Measurements from ENCODE around the gene TJAP1. TPM values are rescaled to one million over a fixed set of nuclear protein-coding genes. Genes with fewer than 3 reads are reported as not detected.
"Not testable (repeated sequence)": the region's sequence is repeated elsewhere in the genome, so short reads cannot be mapped to it uniquely, and the experiment has no call there.

TJAP1 gene
- total RNA-seq, 1 donor from 2014 or later: 6.6 TPM

- Histone ChIP-seq H3K36me3 (ENCODE audit: control insufficient read depth, insufficient read depth, low read length) (no peaks in the 10 kb centered on the region), H3K4me3 (ENCODE audit: low read depth, low read length) (no peak overlapping the region), H3K27me3 (ENCODE audit: control insufficient read depth, insufficient read depth, low read length) (no peaks in the 10 kb centered on the region)
- DNase-seq (ENCODE audit: low read depth): no peak
- no peak for FAIRE-seq
- TF ChIP-seq, protein P1, sequence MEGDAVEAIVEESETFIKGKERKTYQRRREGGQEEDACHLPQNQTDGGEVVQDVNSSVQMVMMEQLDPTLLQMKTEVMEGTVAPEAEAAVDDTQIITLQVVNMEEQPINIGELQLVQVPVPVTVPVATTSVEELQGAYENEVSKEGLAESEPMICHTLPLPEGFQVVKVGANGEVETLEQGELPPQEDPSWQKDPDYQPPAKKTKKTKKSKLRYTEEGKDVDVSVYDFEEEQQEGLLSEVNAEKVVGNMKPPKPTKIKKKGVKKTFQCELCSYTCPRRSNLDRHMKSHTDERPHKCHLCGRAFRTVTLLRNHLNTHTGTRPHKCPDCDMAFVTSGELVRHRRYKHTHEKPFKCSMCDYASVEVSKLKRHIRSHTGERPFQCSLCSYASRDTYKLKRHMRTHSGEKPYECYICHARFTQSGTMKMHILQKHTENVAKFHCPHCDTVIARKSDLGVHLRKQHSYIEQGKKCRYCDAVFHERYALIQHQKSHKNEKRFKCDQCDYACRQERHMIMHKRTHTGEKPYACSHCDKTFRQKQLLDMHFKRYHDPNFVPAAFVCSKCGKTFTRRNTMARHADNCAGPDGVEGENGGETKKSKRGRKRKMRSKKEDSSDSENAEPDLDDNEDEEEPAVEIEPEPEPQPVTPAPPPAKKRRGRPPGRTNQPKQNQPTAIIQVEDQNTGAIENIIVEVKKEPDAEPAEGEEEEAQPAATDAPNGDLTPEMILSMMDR (IDR thresholded peaks at IDR 0.05; ENCODE audit: insufficient read depth, low read length, severe bottlenecking): no peak
Measured at GRCh38 chr6:43461936-43462335, 15.4 kb upstream of the TJAP1 start.

- DNase-seq (ENCODE audit: low read depth): no peak
- FAIRE-seq: no peak
- no peaks in the 10 kb centered on the region for H3K36me3 ChIP-seq (ENCODE audit: control insufficient read depth, insufficient read depth, low read length)
- TF ChIP-seq, protein P1 (IDR thresholded peaks at IDR 0.05; ENCODE audit: insufficient read depth, low read length, severe bottlenecking): no peak
- H3K4me3 ChIP-seq (ENCODE audit: low read depth, low read length): no peak overlapping the region
- no peaks in the 10 kb centered on the region for H3K27me3 ChIP-seq (ENCODE audit: control insufficient read depth, insufficient read depth, low read length)
Measured at GRCh38 chr6:43464337-43464736, 13.0 kb upstream of the TJAP1 start.

- FAIRE-seq: no peak
Measured at GRCh38 chr6:43465948-43466347, 11.4 kb upstream of the TJAP1 start.

GRCh38 chr6:43467265-43467664 lies 10.1 kb upstream of the TJAP1 start:
- not testable (repeated sequence) for H3K27me3 ChIP-seq (ENCODE audit: control insufficient read depth, insufficient read depth, low read length); H3K4me3 ChIP-seq (ENCODE audit: low read depth, low read length); DNase-seq (ENCODE audit: low read depth); H3K36me3 ChIP-seq (ENCODE audit: control insufficient read depth, insufficient read depth, low read length); FAIRE-seq

More at GRCh38 chr6:43465948-43466347, 11.4 kb upstream of the TJAP1 start:
- TF ChIP-seq, protein P1 (IDR thresholded peaks at IDR 0.05; ENCODE audit: insufficient read depth, low read length, severe bottlenecking): no peak
- no peak overlapping the region for H3K4me3 ChIP-seq (ENCODE audit: low read depth, low read length)
- no peaks in the 10 kb centered on the region for H3K27me3 ChIP-seq (ENCODE audit: control insufficient read depth, insufficient read depth, low read length)
- DNase-seq (ENCODE audit: low read depth): no peak
- H3K36me3 ChIP-seq (ENCODE audit: control insufficient read depth, insufficient read depth, low read length): no peaks in the 10 kb centered on the region

DNA sequence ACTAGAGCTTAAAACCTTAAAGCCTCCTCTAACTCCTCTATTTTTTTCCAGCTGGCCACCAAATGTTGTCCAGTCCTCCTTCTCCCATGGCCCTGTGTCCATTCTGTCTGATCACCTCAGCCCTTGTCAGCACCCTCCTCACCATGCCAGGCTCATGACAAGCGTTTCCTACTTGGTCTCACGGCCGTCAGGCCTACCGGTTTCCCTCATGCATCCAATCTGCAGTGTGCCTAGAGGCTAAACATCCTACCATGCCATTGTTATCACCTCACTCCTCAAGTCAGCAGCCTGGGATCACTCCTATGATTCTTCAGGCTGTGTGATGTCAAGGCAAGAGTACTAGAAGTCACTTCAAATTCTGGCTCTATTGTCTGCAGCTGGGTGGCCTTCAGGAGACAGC lies 9.6 kb upstream of the TJAP1 start:
- Histone ChIP-seq H3K4me3 (ENCODE audit: low read depth, low read length) (no peak overlapping the region), H3K27me3 (ENCODE audit: control insufficient read depth, insufficient read depth, low read length) (no peaks in the 10 kb centered on the region), H3K36me3 (ENCODE audit: control insufficient read depth, insufficient read depth, low read length) (no peaks in the 10 kb centered on the region)
- DNase-seq (ENCODE audit: low read depth) (no peak), FAIRE-seq (no peak)
- TF ChIP-seq, protein P1 (IDR thresholded peaks at IDR 0.05; ENCODE audit: insufficient read depth, low read length, severe bottlenecking): no peak

DNA sequence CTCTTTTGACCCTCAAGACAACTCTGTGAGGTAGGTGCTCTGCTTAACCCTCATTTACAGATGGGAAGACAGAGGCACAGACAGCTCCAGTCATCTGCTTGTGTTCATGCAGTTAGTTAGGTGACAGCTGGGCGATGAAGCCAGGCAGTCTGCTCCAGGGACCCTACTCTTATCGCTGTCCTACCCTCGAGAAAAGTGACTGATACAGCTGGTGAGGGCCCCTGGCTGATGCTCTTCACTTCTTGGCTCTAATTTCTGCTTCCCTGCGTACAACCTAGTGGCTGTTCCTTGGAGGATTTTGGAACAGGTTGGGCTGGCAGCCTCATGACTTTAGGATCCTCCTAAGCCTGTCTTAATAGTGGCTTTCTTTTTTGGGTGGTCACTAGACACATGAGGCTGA lies 9.1 kb upstream of the TJAP1 start:
- DNase-seq (ENCODE audit: low read depth): no peak
- Histone ChIP-seq H3K36me3 (ENCODE audit: control insufficient read depth, insufficient read depth, low read length) (no peaks in the 10 kb centered on the region), H3K27me3 (ENCODE audit: control insufficient read depth, insufficient read depth, low read length) (no peaks in the 10 kb centered on the region), H3K4me3 (ENCODE audit: low read depth, low read length) (no peak overlapping the region)
- TF ChIP-seq, protein P1 (IDR thresholded peaks at IDR 0.05; ENCODE audit: insufficient read depth, low read length, severe bottlenecking): no peak
- FAIRE-seq: no peak

All from bronchial epithelial cell (primary cell).